Panc1 (cell line): ENCODE results near the gene GRID1.
A peak's percentile ranks its signal among the peaks of the same experiment; 100 is the strongest.

Source experiments
- CTCF ChIP-seq: fragments of 450-650 bp; IDR thresholded peaks from 2 replicates; pipeline ENCODE4 v1.5.1; 2017; ENCODE audit warnings: mild to moderate bottlenecking
- POLR2AphosphoS5 ChIP-seq: IDR thresholded peaks from 2 replicates; pipeline ENCODE4 v1.6.1; 2012; ENCODE audit warnings: mild to moderate bottlenecking, low read depth, low read length, moderate library complexity
- REST ChIP-seq, 2 experiments: IDR thresholded peaks; 2 replicates each; pipeline ENCODE4 v1.6.1; 2011 to 2012; ENCODE audit warnings: low read depth in 2 of 2, control low read depth in 1 of 2, low read length in 1 of 2, mild to moderate bottlenecking in 1 of 2, moderate library complexity in 1 of 2; ENCODE audit not compliant: insufficient read depth in 1 of 2

- TF ChIP-seq REST (IDR thresholded peaks at IDR 0.05; ENCODE audit: insufficient read depth in 1 of 2, low read depth in 2 of 2, low read length in 1 of 2) (no peak), CTCF (0 out of 2 replicates have a peak, but pooled peaks have one; percentile 17), POLR2AphosphoS5 (no peak)
These were observed 263.0 kb downstream of the GRID1 start for GRCh38 chr10:86103391-86104101.
